ENCODE results near the gene LRRN3.

The LRRN3 gene

DNA sequence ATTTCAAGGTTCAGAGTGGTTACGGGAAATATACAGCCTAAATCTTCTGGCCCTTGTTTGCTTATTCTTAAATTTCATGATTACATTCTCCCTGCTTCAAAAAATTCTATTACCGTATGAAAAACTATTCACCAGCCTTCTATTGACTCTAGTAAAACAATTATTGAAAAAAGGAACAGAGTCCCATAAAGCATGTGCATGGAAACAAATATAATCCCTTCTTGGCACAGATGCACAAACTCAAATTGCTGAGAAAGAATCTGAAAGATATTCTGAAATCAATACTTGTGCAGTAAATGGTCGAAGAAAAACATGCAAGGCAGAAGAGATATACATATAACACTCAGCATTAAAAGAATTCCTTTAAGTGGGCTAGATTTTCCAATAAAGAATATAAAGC lies 83.6 kb downstream of the LRRN3 start:
- peak overlapping the region in 1 of 3 experiments; percentile 8 for H3K27ac Mint-ChIP-seq
- TF ChIP-seq, protein P1, sequence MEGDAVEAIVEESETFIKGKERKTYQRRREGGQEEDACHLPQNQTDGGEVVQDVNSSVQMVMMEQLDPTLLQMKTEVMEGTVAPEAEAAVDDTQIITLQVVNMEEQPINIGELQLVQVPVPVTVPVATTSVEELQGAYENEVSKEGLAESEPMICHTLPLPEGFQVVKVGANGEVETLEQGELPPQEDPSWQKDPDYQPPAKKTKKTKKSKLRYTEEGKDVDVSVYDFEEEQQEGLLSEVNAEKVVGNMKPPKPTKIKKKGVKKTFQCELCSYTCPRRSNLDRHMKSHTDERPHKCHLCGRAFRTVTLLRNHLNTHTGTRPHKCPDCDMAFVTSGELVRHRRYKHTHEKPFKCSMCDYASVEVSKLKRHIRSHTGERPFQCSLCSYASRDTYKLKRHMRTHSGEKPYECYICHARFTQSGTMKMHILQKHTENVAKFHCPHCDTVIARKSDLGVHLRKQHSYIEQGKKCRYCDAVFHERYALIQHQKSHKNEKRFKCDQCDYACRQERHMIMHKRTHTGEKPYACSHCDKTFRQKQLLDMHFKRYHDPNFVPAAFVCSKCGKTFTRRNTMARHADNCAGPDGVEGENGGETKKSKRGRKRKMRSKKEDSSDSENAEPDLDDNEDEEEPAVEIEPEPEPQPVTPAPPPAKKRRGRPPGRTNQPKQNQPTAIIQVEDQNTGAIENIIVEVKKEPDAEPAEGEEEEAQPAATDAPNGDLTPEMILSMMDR (IDR thresholded peaks at IDR 0.05; ENCODE audit: unreplicated experiment in 3 of 3): no peak

More for the DNA sequence above, 83.6 kb downstream of the LRRN3 start:
- peaks cover 4% of the 10 kb centered on the region for H3K36me3 Mint-ChIP-seq (ENCODE audit: low read depth)
- H3K9me3 Mint-ChIP-seq: peaks cover 7% of the 10 kb centered on the region
- H3K4me1 Mint-ChIP-seq: peaks cover 14% of the 10 kb centered on the region
- H3K4me3 Mint-ChIP-seq: no peak overlapping the region
- no peaks in the 10 kb centered on the region for H3K27me3 Mint-ChIP-seq (ENCODE audit: low read depth)
